ENCODE results near the gene KCNC3. TPM values are rescaled to one million over a fixed set of nuclear protein-coding genes. Genes with fewer than 3 reads are reported as not detected.
A peak's percentile ranks its signal among the peaks of the same experiment; 100 is the strongest.

KCNC3 gene
- total and polyA plus RNA-seq, 9 donors: 0.13 to 1.9 (median 0.96) TPM

- H3K27me3 ChIP-seq (ENCODE audit: control insufficient read depth, insufficient read depth, low read length): no peaks in the 10 kb centered on the region
- no peaks in the 10 kb centered on the region for H3K36me3 ChIP-seq (ENCODE audit: control insufficient read depth, insufficient read depth, low read length)
- no peak within 1 kb of the TSS for H3K4me3 ChIP-seq (ENCODE audit: low read length)
- no peak for DNase-seq
- no peak within 1 kb of the TSS for H3K27ac ChIP-seq (ENCODE audit: low read length)
- peaks cover 9% of the 10 kb centered on the region for H3K4me1 ChIP-seq (ENCODE audit: control insufficient read depth, insufficient read depth, low read length)
- 95% methylated on average over 4 of the region's 11 CpGs for WGBS (ENCODE audit: insufficient coverage)
- no peaks in the 10 kb centered on the region for H3K9me3 ChIP-seq (replicated peaks; ENCODE audit: control insufficient read depth, low read depth, low read length)
Observed at GRCh38 chr19:50365434-50366306, 36.5 kb upstream of the KCNC3 start, which contains the start of gene NAPSA. TSS of gene NAPSA (minus strand) at chr19:50365639. CDS start at chr19:50365621, 18 bp downstream.

DNA sequence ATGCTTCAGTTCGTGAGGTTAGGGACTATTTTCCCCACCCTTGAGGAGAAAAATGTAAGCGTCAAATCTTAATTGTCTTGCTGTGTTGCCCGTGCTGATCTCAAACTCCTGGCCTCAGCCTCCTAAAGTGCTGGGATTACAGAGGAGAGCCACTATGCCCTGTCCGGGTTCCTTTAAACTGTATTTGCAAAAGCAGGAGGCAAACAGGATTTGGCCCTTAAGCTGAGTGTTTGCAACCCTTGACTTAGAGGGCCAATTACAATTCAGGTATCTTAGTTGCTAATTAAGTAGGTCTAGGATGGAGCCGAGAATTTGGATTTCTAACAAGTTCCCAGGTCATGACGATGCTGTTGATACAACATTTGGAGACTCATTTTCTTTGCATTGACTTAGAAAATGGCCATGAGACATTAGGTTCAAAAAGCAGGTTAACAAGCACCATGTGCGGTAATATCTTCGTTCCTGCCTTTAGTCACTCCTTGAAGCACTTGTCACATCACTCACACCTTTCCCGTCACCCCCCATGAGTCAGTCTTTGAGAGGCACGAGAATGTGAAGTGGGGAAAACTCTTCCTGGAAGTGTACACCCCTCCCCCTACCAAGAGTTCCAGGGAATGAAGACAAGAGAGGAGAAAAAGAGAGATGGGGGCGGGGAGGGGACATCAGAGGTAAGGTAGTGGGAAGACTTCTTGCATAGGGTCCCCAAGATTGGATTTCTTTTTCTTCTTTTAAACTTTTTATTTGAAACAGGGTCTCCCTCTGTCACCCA, 33.7 kb upstream of the KCNC3 start:
- no peak overlapping the region for H3K27ac ChIP-seq (ENCODE audit: low read length)
- H3K4me1 ChIP-seq (ENCODE audit: control insufficient read depth, insufficient read depth, low read length): peaks cover 6% of the 10 kb centered on the region
- no peaks in the 10 kb centered on the region for H3K36me3 ChIP-seq (ENCODE audit: control insufficient read depth, insufficient read depth, low read length)
- no peaks in the 10 kb centered on the region for H3K9me3 ChIP-seq (replicated peaks; ENCODE audit: control insufficient read depth, low read depth, low read length)
- WGBS (ENCODE audit: insufficient coverage): 69% methylated on average over 5 of the region's 11 CpGs
- peaks cover 1% of the 10 kb centered on the region for H3K27me3 ChIP-seq (ENCODE audit: control insufficient read depth, insufficient read depth, low read length)
- DNase-seq: no peak
- no peak overlapping the region for H3K4me3 ChIP-seq (ENCODE audit: low read length)

DNA sequence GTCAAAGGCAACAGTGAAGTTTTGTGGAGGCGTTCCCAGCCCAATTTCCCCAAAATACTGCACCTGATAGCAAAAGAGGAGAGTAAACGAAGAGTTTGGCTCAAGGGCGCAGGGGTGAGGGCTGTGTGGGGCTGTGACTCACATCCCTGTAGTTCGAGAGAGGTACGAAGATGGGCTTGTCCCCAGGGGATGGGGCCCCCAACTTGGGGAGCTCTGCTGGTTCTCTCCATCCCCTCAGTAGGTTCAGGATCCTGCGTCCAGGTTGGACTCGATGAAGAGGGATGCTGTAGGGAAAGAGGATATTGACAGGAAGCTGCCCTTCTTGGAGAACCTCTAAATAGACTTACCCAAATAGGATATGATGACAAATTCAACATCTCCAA, 32.8 kb upstream of the KCNC3 start:
- peaks cover 8% of the 10 kb centered on the region for H3K27me3 ChIP-seq (ENCODE audit: control insufficient read depth, insufficient read depth, low read length)
- no peaks in the 10 kb centered on the region for H3K9me3 ChIP-seq (replicated peaks; ENCODE audit: control insufficient read depth, low read depth, low read length)

DNA sequence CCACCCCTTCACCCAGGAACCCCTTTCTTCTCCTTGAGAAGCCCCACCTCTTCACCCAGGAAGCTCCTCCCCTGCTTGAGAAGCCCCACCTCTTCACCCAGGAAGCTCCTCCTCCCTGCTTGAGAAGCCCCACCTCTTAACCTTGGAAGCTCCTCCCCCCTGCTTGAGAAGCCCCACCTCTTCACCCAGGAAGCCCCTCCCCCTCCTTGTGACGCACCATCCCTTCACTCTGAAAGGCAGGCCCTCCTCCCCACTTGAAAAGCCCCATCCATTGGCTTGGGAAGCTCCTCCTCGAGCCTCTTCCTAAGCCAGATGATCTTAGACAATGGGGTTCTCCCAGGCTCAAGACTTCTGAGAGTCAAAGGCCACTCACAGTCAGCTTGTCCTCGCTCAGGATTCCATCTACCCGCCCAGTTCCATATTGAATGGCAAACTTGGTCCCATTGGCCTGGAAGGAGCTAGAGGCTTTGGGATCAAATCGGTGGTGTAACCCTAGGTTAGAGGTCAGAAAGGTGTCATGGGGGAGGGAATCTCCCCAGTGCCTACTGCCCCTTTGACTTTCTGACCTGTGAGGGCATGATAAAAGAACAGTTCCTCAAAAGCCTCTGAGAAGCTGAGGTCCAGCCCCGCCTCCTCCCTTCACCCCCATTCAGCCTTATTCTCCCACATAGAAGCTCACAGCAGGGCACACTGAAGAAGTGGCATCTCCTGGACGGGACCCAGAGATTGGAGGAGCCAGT, 32.3 kb upstream of the KCNC3 start:
- peaks cover 13% of the 10 kb centered on the region for H3K4me1 ChIP-seq (ENCODE audit: control insufficient read depth, insufficient read depth, low read length)
- H3K4me3 ChIP-seq (ENCODE audit: low read length): no peak overlapping the region
- H3K27ac ChIP-seq (ENCODE audit: low read length): no peak overlapping the region
- 88% methylated on average over 3 of the region's 7 CpGs for WGBS (ENCODE audit: insufficient coverage)
- no peaks in the 10 kb centered on the region for H3K9me3 ChIP-seq (replicated peaks; ENCODE audit: control insufficient read depth, low read depth, low read length)
- peaks cover 8% of the 10 kb centered on the region for H3K27me3 ChIP-seq (ENCODE audit: control insufficient read depth, insufficient read depth, low read length)
- H3K36me3 ChIP-seq (ENCODE audit: control insufficient read depth, insufficient read depth, low read length): no peaks in the 10 kb centered on the region
- DNase-seq: no peak

More for the DNA sequence above, 32.8 kb upstream of the KCNC3 start:
- WGBS (ENCODE audit: insufficient coverage): no CpG with 5 or more reads among the region's 7 CpGs
- no peak for DNase-seq
- Histone ChIP-seq H3K36me3 (ENCODE audit: control insufficient read depth, insufficient read depth, low read length) (no peaks in the 10 kb centered on the region), H3K27ac (ENCODE audit: low read length) (no peak overlapping the region), H3K4me3 (ENCODE audit: low read length) (no peak overlapping the region), H3K4me1 (ENCODE audit: control insufficient read depth, insufficient read depth, low read length) (peaks cover 13% of the 10 kb centered on the region)

- H3K27me3 ChIP-seq (ENCODE audit: control insufficient read depth, insufficient read depth, low read length): peaks cover 8% of the 10 kb centered on the region
- WGBS (ENCODE audit: insufficient coverage): 82% methylated on average over 5 of the region's 11 CpGs
- H3K36me3 ChIP-seq (ENCODE audit: control insufficient read depth, insufficient read depth, low read length): no peaks in the 10 kb centered on the region
- DNase-seq: no peak
- no peaks in the 10 kb centered on the region for H3K9me3 ChIP-seq (replicated peaks; ENCODE audit: control insufficient read depth, low read depth, low read length)
- H3K27ac ChIP-seq (ENCODE audit: low read length): no peak overlapping the region
- no peak overlapping the region for H3K4me3 ChIP-seq (ENCODE audit: low read length)
- peaks cover 13% of the 10 kb centered on the region for H3K4me1 ChIP-seq (ENCODE audit: control insufficient read depth, insufficient read depth, low read length)
Observed at GRCh38 chr19:50359328-50359818, 30.2 kb upstream of the KCNC3 start.

DNA sequence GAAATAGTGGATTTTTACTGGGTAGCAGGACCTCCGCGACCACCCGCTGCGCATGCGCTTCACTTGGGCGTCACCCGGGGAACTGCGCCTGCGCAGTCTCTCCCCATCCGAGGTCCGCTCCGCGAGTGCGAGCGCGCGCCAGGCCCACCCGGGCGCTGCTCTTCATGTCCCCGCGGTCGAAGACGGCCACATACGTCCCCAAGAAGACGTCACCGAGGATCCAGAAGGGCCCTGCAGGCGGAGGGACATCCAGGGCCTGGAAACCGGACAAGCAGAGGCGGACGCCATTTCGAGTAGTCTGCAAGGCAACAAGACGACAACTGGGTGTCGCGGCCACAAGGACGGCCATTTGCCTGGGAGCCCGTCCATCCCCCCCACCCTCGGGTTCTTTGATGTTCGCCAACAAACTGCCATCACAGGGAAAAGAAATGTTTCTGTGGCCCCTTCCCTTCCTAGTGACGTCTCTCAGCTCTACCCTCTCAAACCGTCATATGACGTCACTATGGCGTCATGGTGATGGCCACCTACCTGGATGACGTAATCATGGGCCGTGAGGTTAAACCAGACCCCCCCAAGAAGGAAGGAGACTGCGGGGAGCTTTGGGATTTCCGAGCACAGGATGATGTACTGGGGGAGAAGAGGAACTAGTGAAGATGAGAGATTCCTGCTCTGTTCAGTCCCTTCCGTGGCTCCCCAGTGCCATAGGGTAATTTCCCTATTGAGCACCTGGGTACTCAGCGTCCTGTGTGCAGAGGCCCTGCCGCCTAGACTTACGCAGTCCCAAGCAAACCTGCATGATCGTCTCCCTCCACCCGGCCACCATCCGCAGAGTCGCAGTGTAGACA, 29.5 kb upstream of the KCNC3 start:
- Histone ChIP-seq H3K4me1 (ENCODE audit: control insufficient read depth, insufficient read depth, low read length) (peaks cover 13% of the 10 kb centered on the region), H3K27me3 (ENCODE audit: control insufficient read depth, insufficient read depth, low read length) (peaks cover 8% of the 10 kb centered on the region), H3K4me3 (ENCODE audit: low read length) (peak overlapping the region; percentile 40), H3K9me3 (replicated peaks; ENCODE audit: control insufficient read depth, low read depth, low read length) (no peaks in the 10 kb centered on the region), H3K36me3 (ENCODE audit: control insufficient read depth, insufficient read depth, low read length) (no peaks in the 10 kb centered on the region), H3K27ac (ENCODE audit: low read length) (no peak overlapping the region)
- peak; percentile 74 for DNase-seq
- WGBS (ENCODE audit: insufficient coverage): 25% methylated on average over 44 of the region's 54 CpGs

DNA sequence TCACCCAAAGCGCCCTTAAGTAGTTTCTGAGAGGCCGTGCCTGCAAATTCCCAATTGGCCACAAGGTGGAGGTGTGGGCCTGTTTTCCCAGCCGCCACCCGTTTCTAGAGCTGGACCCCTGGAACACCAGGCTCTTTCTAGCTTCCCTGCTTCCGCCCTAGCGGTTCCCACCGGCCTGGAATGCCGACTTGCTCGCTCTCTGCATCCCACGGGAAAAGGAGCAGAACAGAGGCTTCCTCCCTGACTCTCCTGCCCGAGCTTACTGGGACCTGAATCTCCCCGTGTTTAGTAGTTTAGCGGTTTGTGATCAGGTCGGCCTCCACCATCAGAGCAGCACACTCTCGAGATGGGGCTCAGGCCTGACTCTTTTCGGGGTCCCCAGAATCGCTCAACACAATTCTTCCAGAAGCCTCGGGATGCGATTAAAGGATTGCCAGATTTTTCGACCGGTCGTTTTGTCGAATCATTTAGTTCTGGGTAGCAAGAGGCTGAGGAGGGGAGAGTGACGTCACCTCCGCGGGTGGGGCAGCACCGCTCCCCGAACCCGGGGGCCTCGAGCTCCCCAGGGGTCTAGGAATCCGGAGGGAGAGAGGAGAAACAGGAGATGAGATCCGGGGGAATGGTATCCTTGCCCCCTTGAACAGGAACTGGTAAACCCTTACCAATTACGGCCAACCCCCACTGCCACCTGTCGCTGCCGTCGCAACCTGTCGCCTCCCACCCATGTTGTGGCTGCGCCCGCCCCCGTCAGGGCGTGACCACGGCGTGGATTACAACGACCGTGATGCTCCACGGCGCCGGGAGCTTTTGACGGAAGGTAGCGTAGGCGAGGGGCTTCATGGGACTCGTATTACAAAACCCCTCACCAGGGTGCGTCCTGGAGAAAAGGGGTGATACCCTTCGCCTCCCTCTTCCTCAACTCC, 28.3 kb upstream of the KCNC3 start:
- Histone ChIP-seq H3K4me3 (ENCODE audit: low read length) (peak overlapping the region; percentile 40), H3K36me3 (ENCODE audit: control insufficient read depth, insufficient read depth, low read length) (no peaks in the 10 kb centered on the region), H3K9me3 (replicated peaks; ENCODE audit: control insufficient read depth, low read depth, low read length) (no peaks in the 10 kb centered on the region), H3K27ac (ENCODE audit: low read length) (peak overlapping the region; percentile 83), H3K4me1 (ENCODE audit: control insufficient read depth, insufficient read depth, low read length) (peaks cover 13% of the 10 kb centered on the region), H3K27me3 (ENCODE audit: control insufficient read depth, insufficient read depth, low read length) (peaks cover 8% of the 10 kb centered on the region)
- DNase-seq: peak; percentile 70
- 17% methylated on average over 30 of the region's 54 CpGs for WGBS (ENCODE audit: insufficient coverage)

- Histone ChIP-seq H3K27me3 (ENCODE audit: control insufficient read depth, insufficient read depth, low read length) (peaks cover 8% of the 10 kb centered on the region), H3K4me1 (ENCODE audit: control insufficient read depth, insufficient read depth, low read length) (peaks cover 13% of the 10 kb centered on the region), H3K27ac (ENCODE audit: low read length) (no peak overlapping the region), H3K36me3 (ENCODE audit: control insufficient read depth, insufficient read depth, low read length) (no peaks in the 10 kb centered on the region), H3K4me3 (ENCODE audit: low read length) (no peak overlapping the region), H3K9me3 (replicated peaks; ENCODE audit: control insufficient read depth, low read depth, low read length) (no peaks in the 10 kb centered on the region)
- 0% methylated on average over 1 of the region's 13 CpGs for WGBS (ENCODE audit: insufficient coverage)
- no peak for DNase-seq
Observed at GRCh38 chr19:50356691-50357177, 27.6 kb upstream of the KCNC3 start.

All from muscle of leg (tissue), 11 donors.